ENCODE data around the gene GASK1A.

Gene GASK1A

DNA sequence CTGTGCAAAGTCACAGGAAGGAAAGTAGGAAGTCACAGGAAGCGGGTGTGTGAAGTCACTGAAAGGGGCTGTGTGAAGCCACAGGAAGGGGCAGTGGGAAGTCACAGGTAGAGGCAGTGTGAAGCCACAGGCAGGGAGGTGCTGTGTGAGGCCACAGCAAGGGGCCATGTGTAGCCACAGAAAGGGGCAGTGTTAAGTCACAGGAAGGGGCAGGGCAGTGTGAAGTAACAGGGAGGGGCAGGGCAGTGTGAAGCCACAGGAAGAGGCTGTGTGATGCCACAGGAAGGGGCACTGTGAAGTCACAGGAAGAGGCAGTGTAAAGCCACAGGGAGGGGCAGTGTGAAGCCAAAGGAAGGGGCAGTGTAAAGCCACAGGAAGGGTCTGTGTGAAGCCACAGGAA lies 36.5 kb downstream of the GASK1A start:
- no peak for DNase-seq

GRCh38 chr3:43015991-43016865 lies 37.1 kb downstream of the GASK1A start:
- no peak for DNase-seq

DNA sequence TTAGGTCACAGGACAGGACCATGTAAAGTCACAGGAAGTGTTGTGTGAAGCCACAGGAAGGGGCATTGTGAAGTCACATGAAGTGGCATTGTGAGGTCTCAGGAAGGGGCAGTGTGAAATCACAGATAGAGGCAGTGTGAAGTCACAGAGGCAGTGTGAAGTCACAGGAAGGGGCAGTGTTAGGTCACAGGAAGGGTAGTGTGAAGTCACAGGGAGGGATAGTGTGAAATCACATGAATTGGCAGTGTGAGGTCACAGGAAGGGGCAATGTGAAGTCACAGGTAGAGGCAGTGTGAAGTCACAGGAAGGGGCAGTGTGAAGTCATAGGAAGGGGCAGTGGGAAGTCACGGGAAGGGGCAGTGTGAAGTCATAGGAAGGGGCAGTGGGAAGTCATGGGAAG lies 37.9 kb downstream of the GASK1A start:
- no peak for DNase-seq

GRCh38 chr3:43017593-43018195 lies 38.6 kb downstream of the GASK1A start:
- DNase-seq = no peak

DNA sequence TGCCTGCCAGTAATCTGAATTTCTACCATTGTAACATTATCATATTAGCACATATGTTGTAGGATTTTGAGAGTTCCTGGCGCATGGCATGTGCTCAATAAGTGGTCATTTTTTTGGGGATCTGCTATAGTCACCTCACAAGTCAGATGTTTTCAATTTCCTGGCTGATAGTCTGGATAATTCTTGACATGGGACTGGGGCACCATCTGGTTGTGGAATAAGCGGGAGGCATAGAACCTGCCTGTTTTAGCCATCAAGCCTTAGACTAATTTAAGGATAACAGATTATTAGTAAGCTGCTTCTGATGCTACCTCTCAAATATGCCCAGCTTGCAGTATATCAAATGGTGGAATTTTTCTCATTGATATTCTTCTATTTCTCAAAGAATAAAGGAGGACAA lies 39.1 kb downstream of the GASK1A start:
- no peak for DNase-seq

GRCh38 chr3:43019006-43019809 lies 40.1 kb downstream of the GASK1A start:
- DNase-seq = no peak

DNA sequence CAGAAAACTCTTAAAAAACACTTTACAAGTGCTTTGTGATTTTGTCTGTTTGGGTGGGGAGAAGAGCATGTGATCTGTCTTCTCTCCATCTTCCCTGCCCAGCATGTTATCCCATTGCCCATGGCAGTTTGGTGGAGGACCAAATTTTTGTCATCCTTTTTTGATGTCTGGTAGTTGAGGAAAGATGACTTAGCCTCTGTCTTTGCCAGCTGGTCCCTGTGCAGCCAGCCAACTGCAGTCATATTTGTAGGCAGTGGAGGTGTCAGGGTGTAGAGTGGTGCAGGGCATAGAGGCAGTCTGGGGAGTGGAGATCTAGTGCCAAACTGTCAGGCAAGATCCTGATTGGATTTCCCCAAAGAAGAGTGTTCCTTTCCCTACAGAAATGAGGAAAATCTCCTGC lies 40.7 kb downstream of the GASK1A start:
- no peak for DNase-seq

GRCh38 chr3:43021186-43021585 lies 42.1 kb downstream of the GASK1A start:
- no peak for DNase-seq

- DNase-seq = no peak
Measured at GRCh38 chr3:43022121-43022520, 43.0 kb downstream of the GASK1A start.

DNA sequence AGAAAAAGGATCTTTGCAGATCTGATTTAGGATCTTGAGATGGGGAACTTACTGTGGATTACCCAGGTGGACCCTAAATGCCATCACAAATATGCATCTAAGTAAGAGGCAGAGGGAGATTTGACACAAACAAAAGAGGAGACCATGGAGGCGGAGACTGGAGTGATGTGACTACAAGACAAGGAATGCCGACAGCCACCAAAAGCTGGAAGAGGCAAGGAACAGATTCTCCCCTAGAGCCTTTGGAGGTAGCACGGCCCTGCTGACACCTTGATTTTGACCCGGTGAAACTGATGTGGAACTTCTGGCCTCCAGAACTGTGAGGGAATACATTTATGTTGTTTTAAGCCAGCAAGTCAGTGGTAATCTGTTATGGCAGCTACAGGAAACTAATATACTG lies 44.0 kb downstream of the GASK1A start:
- DNase-seq = no peak

DNA sequence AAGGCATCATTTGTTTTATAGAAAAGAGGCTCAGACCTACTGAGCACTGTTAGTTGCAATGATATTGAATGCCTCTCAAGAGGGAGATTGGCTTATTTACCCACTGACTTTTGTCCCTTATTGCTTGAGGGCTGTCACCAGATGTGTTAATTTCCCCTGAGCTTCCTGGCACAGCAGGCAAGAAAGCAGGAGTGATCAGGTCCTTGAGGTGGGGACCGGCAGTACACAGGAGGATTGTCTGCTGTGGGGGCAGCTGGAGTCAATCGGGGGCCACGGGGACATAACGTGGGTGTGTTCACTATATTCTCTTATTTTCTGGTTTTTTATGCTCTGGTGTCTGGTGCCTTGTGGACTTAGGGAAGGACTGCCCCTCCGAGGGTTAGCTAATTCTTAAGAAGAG lies 44.6 kb downstream of the GASK1A start:
- DNase-seq = no peak

DNA sequence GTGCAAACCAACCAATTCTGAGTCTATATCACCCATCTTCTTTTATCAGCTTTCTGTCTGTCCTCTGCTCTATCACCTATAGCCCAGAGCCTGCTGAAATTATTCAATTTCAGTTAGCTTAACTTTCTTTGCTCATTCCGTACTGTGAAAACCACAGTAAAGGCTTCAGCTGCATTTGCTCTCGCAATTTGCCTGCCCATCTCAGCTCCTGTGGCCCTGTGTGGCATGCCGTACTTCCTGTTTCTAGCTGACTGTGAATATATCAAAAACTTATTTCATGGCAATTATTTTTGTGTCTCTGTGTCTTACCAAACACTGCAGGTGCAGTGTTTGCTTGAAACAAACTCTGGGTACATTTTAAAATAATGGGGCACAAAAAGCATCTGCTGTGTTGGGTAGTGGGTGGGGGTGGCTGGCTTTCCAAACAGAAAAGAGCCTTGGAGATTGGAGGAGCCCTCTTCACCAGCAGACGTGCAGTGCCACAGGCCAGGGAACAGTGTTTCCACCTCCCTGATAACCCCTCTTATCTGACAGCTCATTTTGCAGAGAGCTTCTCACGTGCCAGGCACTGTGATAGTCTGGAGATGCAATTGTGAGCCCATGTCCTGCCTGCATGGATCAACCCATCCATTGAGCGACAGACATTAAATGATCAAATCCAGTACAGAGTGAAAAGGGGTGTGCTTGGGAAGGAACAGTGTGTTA lies 45.2 kb downstream of the GASK1A start:
- no peak for DNase-seq

- DNase-seq = no peak
Measured at GRCh38 chr3:43025423-43025822, 46.3 kb downstream of the GASK1A start.

DNA sequence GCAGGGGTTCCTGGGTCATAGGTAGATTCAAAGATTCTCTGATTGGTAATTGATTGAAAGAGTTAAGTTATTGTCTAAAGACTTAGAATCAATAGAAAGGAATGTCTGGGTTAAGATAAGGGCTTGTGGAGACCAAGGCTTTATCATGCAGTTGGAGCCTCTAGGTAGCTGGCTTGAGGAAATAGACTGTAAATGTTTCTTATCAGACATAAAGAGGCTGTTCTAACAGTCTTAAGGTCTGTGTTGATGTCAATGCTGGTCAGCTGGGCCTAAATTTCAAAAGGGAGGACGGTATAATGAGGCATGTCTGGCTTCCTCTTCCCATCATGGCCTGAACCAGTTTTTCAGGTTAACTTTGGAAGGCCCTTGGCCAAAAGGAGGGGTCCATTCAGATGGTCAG lies 48.9 kb downstream of the GASK1A start:
- DNase-seq = no peak

DNA sequence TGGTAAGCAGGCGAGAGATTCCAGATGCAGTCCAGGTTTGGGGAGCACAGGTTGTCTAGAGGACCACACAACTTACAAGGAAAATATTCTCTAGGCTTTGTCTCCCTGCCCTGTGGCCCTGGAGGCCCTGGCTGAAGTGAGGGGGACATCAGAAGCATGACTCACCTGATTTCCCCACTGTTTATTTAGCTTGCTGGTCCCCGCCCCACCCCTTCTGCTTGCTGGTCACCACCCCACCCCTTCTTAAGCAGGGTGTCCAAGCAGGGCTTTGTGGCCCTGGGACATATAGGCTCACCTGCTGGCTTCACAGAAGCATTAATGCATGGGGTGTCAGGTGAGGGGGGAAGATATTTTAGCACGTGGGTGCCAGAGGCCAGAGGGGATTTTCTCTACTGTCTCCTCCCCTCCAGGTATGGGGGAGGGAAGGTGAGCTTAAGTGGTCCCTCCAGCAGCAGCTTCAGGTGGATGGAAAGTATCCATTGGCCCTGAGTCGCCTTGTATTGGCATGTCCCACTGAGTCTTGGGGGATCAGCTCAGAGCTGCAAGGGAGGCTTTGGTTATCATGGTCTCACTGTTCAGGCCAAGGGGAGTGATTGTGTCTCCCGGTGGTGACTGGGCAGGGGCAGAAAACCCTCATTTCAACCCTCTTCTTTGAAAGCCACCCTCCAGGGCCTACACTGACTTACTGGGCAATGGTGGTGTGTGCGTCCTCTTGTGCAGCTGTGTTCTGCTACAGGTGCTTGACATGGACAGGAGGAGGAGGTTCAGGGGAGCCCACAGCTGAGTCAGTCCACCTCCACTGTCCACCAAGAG lies 49.8 kb downstream of the GASK1A start:
- DNase-seq = no peak

GRCh38 chr3:43030162-43030935 lies 51.2 kb downstream of the GASK1A start:
- no peak for DNase-seq

- DNase-seq = no peak
Measured at GRCh38 chr3:43031485-43031884, 52.4 kb downstream of the GASK1A start.

DNA sequence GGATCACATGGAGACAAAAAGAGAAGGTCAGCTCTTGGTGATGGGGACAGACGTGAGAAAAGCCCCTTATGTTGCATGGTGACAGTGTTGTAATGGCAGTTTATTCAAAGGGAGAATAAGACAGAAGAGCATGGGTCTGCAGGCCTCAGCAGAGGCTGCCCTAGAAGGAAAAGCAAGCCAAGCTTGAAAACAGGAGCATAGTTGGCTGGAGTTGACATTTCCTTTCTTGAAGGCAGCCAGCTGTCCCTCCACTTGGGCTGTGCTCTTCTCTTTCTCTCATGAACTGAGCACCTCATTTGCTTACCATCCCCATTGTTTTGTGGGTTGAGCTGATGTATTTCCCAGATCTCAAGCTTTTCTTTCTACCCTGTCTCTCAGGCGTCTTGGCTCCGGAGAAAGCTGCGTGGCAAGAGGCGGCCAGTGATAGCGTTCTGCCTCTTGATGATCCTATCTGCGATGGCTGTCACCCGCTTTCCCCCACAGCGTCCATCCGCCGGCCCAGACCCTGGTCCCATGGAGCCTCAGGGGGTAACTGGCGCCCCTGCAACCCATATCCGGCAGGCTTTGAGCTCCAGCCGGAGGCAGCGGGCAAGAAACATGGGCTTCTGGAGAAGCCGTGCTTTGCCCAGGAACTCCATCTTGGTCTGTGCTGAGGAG lies 52.9 kb downstream of the GASK1A start:
- DNase-seq = no peak

DNA sequence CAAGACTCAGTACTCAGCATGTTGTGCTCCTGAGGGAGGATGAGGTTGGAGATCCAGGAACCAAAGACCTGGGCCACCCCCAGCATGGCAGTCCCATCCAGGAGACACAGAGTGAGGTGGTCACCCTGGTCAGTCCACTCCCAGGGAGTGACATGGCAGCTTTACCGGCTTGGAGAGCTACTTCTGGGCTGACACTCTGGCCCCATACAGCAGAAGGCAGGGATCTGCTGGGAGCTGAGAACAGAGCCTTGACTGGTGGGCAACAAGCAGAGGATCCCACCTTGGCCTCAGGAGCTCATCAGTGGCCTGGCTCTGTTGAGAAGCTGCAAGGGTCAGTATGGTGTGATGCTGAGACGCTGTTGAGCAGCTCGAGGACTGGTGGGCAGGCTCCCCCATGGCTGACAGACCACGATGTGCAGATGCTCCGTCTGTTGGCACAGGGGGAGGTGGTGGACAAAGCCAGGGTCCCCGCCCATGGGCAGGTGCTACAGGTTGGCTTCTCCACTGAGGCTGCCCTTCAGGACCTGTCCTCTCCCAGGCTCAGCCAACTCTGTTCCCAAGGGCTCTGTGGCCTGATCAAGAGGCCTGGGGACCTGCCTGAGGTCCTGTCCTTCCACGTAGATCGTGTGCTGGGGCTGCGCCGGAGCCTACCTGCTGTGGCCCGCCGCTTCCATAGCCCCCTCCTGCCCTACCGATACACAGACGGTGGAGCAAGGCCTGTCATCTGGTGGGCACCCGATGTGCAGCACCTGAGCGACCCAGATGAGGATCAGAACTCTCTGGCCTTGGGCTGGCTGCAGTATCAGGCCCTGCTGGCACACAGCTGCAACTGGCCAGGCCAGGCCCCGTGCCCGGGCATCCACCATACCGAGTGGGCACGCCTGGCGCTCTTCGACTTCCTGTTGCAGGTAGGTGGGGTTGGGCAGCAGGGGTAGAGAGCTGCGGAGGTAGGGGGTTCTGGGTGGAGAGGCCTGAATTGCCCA lies 53.8 kb downstream of the GASK1A start:
- no peak for DNase-seq

- DNase-seq = no peak
Measured at GRCh38 chr3:43034200-43034599, 55.1 kb downstream of the GASK1A start.

Measured in 8988T (cell line).